Activated gamma-delta T cell treated with Interleukin-2 at 50 U/mL for 16 hours (primary cell): ENCODE measurements around the gene CFAP68.
A peak's percentile ranks its signal among the peaks of the same experiment; 100 is the strongest.

Experiments used
- DNase-seq: peaks from one replicate; pipeline ENCODE4 v3.0.0-alpha.2; 2020

The CFAP68 gene, protein sequence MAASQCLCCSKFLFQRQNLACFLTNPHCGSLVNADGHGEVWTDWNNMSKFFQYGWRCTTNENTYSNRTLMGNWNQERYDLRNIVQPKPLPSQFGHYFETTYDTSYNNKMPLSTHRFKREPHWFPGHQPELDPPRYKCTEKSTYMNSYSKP

DNA sequence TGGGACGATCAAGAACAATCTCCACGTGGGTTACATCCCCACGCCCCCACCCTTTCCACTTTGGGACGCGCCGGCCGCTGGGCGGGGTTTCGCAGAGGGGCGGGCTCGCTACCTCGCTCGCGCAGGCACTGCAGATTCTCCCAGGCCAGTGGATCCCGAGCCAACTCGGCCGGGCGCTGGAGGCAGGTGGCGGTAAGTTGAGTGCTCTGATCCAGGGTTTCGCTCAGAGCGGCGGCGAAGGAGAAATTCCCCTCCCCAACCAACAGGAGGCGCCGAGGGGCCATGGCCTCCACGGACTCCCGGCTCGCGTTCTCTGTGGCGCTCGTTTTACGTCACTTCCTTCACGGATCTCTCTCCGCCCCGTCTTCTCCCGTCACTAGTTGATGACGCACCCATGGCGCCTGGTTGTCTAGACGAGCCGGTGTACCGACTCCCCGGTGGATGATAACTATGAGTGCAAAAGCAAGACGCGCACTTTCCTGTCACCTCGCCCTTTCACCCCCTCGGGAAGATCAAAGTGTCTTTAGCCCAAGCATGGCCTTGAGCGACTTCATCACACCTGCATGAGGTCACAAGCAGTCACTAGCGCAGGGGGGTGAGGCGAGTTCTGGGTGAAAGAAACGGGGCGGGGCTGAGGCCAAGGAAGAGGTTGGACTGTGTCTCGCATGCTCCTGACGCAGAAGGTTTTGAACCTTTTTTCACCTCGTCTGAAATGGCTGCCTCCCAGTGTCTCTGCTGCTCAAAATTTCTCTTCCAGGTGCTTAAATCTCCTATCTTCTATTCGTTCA lies at the start of gene CFAP68, which contains the start of gene FDXACB1:
TSS of gene CFAP68 (plus strand) at position 693 of the 788 bp plus-strand sequence. CDS start at position 713, 20 bp downstream.
TSS of gene FDXACB1 (minus strand) at position 317 of the 788 bp plus-strand sequence. CDS start at position 284, 33 bp downstream.
- DNase-seq, result peak; percentile 93

DNA sequence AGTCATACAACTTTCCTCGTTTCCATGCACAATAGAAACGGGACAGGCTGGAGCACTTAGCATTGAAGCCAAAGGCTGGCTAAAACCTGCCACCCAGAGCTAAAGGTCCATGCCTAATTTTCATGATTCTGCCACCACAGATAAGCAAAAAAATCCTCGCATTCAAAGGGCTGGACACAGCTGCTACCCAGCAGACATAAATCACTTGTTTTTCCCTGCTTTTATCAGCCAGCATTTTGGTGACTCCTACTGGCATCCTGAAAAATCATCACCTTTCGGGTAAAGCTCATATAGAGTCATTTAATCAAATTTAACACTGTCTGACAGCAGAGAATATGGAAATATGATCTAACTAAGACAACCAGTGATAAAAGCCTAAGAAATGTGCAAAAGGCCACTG lies 45.8 kb upstream of the CFAP68 start:
- DNase-seq, result no peak

DNA sequence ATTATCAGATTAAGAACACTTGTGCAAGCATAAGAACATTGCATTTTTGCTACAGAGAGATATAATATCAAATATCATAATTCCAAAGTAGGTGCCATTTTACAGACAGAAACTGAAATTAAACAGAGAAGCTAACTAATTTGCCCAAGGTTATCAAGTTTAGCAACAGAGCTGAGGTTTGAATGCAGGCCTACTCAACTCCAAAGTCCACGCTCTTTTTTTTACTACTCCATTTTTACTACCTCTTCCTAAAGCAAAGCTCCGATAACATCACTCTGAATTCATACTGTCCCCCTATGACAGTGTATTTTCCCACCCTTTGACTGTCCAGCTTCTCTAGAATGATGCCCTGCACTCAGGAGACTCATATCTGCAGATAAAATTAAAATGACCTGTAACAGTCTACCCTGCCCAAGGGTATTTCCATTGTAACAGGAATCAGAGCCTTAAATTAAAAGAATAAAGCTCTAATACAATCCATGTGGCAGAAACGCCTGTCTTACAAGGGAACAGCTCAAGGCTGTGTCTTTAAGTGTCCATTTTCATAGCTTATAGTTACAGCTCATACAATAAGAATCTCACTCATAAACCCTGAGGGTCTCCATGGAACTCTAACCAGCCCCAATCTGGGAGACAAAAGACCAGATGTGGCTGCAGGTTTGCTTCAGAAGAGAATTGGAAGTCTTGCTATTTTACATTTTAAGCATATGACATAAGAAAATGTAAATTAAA lies 44.7 kb upstream of the CFAP68 start:
- no peak for DNase-seq

DNA sequence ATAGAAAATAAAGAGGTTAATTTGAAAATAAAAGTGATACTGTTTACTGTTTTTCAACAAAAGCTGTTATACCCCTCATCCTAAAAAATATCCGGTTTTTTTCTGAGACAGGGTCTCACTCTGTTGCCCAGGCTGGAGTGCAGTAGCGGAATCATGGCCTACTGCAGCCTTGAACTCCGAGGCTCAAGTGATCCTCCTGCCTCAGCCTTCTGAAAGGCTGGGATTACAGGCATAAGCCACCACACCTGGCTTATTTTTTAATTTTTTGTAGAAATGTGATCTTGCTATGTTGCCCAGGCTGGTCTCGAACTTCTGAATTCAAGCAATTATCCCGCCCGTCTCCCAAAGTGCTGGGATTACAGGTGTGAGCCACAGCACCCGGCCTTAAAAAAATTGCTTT lies 43.7 kb upstream of the CFAP68 start:
- DNase-seq, result no peak

DNA sequence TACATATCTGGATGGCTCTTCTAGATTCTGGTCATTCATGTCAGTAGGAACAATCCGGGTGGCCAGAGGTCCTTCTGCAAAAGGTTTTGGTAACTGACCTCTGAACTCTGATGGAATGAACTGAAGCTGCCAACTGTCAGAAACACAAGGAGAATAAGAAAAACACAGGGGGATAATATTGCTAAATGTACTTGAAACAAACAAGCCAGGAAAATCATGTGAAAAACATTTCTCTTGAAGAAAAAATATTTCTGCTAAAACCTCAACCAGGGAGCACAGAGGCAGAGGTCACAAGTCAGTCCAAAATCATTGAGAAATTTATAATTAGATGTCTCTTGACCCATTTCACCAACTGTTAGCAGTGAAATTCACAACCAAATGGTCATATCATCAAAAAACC lies 43.2 kb upstream of the CFAP68 start:
- no peak for DNase-seq

DNA sequence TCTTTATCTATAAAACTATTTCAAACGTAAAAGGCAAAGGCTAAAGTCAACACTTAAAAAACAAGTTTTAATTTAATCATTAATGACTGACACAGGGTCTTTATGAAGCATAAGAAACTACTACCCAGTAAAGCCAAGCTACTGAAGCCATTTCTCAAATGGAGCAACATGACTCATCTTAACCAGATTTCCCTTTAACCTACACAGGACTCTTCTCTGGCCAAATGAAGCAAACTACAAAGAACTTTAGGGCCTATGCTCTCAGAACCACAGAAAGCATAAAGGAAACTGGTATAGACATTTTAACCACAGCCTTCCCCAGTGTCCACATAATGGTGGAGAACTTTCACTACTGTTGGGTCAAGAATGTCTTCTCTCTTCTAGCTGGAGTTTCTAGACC lies 42.6 kb upstream of the CFAP68 start:
- no peak for DNase-seq

DNA sequence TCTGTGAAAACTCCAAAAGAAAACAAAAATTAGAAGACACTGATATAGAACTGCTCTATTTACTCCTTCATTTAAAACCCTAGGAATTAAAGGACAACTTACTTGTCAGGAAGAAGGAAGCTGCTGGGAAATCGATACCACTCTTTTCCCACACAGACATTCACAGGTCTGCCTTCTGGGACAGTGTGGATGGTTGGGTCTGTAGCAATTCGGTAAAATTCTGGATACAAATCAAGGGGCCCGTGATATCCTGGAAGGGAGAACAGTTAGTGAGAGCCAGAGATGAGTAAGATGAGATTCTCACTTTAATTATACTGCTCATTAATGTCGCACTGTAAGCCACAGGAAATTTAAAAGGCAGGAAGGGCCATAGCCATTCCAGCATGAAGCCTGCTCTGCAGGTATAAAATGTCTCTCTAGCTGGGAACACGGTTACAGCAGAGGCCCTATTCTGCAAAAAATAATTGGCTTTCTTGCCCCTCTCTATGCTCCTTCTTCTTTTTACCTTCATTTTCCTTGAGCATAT lies 41.9 kb upstream of the CFAP68 start:
- DNase-seq, result no peak

DNA sequence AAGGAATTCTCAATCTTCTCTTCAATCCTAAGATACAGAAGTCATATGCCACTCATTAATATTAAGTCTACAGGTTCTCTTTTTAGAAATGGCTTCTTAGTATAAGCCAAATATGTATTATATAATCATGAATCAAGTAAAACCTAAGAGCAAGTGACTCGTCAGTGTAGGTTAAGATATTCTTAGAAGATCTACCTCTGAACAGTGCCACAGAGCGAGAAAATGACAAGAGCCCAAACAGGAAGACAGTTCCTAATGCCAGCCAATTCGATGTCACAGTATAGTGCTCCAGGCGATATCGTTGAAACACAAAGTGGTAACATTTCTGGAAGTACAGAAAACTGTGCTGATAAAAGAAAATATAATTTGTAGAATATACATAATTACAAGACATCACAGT lies 41.3 kb upstream of the CFAP68 start:
- no peak for DNase-seq

DNA sequence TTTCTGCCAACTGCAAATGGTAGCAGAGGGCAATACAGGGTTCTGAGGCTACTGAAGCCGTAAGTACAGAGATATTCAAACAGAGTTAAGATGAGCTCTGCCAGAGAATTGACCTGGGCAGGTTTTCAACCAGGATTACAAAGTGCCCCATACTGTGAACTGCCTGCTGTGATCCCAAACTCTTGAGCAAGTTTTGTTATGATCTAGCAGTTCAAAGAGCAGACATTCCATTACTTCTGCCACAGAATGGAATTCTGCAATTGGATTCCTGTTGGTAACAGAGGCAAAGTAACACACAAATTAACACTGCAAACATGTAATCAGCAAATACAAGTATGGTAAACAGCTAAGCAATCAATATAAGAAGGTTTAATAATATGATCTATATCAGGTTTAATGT lies 39.2 kb upstream of the CFAP68 start:
- no peak for DNase-seq

DNA sequence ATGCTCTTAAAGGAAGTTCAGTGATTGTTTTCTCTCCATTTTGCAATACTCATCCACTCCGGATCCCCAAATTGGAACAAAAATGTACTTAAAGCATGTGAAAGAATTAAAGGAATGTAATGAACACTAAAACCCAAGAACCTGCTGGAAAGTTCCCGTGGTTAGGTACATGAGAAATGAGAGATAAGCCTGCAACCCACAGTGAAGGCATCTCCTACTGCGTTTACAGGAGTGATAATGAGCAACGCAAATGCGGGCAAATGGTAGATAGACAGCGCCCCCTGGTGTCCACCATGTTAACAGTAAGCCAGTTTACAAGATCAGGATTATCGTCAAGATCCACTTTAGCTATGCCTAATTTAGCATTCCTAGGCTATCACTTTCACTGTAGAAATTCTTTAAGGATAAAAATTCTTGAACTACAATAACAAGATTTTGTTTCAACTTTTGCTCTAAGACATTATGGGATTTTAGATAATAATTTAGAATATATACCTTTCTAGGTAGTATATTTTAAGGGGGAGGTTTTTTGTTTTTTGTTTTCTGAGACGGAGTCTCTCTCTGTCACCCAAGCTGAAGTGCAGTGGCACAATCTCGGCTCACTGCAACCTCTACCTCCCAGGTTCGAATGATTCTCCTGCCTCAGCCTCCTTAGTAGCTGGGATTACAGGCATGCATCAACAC lies 37.8 kb upstream of the CFAP68 start:
- DNase-seq, result peak; percentile 87

DNA sequence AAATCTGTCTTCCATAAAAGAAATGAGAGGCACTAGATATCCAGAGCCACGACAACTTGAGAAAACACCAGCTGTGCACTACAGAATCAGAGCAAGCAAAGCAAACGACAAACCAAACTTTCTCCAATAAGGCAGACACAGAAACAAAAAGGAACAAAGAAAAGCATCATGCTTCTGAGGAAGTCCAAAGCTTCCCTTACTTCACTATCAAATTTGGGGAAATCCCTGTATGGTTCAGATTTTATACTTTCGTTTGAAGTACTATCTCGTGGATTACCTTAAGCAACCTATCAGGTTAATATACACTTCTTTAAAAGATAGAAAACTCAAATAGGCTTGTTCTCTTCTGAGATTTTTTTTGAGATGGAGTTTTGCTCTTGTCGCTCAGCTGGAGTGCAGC lies 35.7 kb upstream of the CFAP68 start:
- no peak for DNase-seq

DNA sequence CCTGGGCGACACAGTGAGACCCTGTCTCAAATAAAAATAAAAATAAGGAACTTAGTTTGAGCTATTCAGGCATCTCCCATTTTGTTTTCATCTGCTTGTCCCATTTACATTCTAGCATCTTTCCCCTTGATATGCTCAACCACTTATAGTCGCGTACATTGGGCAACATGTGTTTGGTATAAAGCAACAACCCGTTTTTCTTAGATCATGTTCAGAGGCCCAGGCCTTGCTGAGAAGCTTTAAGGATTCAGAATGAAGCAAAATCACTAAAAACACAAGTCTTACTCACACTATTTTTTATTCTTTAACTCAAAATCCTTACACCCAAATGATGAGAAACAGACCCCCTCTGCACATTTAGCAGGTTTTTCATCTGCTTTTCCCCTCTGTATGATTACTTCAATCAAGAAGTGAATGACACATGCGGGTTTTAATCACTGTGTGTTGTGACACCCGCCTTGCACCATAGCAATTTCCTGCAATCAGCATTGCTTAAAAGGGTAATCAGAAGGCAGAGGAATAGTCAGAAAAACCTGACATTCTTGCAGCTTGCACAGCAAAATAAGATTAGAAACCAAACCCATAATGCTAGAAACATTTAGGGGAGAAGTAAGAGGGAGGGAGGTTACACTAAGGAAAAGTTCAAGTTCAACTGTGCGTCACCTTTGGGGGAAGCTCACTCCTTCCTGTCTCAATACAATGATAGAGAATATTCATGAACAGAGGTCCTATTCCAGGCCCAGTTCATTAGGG lies 33.9 kb upstream of the CFAP68 start:
- DNase-seq, result no peak

DNA sequence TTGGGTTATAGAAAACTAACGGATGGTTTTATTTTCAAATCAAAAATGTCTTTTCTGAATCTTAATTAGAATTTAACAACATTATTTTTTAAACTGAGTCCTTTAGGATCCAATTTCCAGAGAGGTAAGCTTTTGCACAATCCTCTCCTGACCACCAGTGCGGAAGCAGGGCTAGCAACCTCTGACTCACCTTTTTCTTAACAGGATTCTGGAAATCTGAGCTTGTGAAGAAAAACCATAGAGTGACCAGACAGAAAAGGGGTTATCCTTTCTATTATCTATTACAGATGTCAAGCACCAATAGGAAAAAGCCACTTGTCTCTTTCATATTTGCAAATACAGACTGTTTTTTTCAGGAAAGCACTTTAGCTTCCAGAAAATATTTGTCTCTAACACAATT lies 33.3 kb upstream of the CFAP68 start:
- DNase-seq, result no peak

DNA sequence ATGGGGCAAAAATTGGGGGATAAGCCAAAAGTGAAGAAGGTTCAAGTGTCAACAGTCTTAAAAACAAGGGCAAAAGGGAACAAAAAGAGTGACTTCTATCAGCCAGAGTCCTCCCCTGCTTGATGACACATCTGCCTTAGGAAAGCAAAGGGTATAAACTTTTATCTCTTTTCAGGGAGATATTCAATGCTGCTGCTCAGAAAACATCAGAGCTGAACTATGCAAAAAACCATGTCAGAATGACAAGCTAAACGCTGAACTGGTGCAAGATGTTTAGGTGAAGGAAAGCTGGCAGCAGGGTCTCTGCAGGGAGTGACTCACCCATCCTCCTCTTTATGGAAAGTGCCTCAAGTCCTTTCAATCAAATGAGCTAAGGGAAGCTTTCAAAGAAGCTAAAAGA lies 32.7 kb upstream of the CFAP68 start:
- no peak for DNase-seq

DNA sequence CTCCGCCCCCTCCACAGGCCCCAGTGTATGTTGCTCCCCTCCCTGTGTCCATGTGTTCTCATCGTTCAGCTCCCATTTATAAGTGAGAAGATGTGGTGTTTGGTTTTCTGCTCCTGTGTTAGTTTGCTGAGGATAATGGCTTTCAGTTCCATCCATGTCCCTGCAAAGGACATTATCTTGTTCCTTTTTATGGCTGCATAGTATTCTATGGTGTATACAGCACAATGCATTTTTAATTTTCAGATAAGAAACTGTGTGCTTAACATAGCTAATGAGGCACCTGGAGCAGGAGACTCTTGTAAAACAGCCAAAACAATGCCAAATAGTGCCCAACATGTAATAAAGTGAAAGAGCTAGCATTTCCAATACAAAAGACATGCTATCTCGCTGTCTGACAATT lies 29.7 kb upstream of the CFAP68 start:
- no peak for DNase-seq

DNA sequence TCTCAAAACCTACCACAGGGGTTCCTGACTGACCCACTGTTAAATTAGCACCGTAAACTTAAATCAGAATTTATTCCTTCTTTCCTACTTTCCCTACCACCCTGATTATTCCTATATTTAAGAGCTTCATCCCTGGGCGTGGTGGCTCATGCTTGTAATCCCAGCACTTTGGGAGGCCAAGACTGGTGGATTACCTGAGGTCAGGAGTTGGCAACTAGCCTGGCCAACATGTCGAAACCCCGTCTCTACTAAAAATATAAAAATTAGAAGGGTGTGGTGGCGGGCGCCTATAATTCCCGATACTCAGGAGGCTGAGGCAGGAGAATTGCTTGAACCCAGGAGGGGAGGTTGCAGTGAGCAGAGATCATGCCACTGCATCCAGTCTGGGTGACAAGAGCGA lies 28.3 kb upstream of the CFAP68 start:
- no peak for DNase-seq

DNA sequence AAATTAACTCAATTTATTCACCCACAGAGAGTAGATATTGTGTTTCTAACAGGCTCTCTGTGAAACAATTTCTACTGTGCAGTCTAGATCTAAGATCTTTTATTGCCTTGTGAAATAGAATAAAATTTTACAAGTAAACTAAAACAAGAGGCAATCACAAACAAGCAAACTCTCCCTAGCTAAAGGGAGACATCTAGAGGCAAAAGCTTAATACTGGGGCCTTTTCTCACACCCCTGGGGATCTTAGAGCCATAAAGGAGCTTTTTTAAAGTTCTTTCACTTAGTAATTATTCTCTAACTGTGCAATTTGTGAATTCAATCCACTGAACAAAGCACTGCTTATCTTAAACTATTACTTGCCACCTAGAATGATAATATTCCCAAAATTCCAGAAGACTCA lies 27.7 kb upstream of the CFAP68 start:
- no peak for DNase-seq

DNA sequence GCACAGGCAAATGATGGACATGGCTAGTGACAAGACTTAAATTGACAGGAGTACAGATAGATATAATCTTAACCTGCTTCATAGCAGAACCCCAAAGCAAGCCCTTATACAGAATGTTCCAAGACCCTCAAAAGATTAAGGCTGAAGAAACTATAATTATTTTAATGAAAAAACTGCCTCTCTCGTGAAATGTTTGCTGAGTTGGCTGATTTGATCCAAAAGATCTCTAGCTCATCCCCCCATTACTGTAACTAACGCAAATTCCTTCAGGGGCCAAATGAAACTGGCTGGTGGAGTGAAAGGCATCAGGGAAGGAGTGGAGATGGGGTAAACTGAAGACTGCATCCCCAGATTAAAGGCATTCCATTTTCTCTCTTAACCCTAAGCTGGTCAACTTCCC lies 27.2 kb upstream of the CFAP68 start:
- no peak for DNase-seq

DNA sequence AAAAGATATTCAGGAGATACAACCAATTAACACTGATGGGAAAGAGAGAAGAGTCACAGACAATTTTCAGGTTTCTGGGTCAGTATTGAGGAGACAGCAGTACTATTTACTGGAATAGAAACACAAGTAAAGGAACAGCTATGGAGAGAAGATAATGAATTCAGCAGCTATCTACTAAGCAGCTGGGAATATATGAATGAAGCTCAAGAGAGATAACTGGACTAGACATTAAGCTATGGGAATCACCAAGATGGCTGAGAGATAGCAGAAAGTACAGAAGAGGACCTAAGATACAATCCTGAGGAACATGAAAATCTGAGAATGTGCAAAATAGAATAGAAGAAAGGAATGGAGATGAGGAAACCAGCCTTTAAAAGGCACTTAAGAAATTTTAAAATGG lies 23.8 kb upstream of the CFAP68 start:
- DNase-seq, result no peak

DNA sequence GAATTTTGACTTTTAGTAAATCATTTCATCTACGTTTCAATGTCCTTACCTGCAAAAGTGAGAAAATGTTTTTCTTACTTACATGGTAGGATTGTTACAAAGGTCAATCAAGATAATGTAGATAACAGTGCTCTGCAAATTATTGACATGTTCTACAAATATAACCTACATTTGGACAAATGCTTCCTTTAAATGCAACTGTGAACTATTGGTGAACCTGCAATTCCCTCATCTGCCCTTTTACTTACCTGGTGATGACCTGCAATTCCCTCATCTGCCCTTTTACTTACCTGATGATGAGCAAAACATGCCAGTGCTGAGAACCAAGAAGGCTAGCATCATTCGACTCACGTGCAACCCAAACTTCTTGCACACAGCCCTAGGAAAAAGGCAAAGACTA lies 19.1 kb upstream of the CFAP68 start:
- no peak for DNase-seq

DNA sequence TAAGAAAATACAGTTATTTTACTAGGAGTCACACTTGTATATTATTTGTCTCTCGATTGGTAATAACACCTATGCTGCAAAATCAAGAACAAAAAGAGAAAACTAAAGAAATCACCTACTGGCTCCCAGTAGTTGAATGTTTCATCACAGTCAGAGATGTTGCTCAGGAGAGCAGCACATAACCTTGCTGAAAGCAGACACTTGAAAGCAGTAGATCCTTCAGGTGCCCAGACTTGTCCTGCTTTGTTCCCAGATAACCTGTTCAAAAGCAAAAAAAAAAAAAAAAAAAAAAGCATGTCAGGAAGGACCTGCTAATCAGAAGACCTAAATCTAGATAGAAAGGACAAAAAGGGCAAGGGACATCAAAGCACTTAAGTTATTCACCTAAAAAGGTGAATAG lies 9.2 kb upstream of the CFAP68 start:
- DNase-seq, result no peak

DNA sequence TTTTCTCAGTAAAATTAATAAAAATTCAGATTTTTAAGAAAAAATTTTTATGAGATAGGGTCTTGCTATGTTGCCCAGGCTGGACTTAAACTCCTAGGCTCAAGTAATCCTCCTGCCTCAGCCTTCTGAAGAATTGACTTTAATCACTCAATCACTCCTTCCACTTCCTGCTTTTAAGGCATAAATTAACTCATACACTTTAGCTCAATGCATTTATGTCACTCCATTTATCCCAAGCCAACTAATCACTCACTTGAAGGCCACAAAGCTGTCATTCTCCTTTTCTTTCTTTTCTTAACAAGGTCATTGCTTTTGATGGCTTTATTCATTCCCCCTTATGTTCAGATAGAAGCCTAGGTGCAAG lies 8.8 kb upstream of the CFAP68 start:
- no peak for DNase-seq
